Natural killer cell (primary cell): ENCODE results near the gene LSM8. TPM values are rescaled to one million over a fixed set of nuclear protein-coding genes. Genes with fewer than 3 reads are reported as not detected.

Experiments used
- ATAC-seq, 3 donors: fragments of 150-1000 bp in 2 of 3; fragments of 200-7000 bp in 1 of 3; cut with Tn5 transposase; 1 replicate in 1 of 3; 2 replicates in 2 of 3; pipeline ENCODE4 v1.10.0; 2021; ENCODE audit warnings: mild to moderate bottlenecking in 2 of 3, moderate library complexity in 2 of 3
- DNase-seq, 2 donors: peaks; one replicate each; pipeline versions ENCODE4 v3.0.0 to v3.0.0-alpha.2; 2013 to 2021; ENCODE audit warnings: mixed read lengths in 1 of 2
- H3K27ac ChIP-seq: one replicate; pipeline ENCODE4 v1.5.1; 2013; ENCODE audit warnings: mild to moderate bottlenecking, low read length
- H3K27me3 ChIP-seq: one replicate; pipeline ENCODE4 v1.6.1; 2013; ENCODE audit warnings: low read length; ENCODE audit not compliant: control insufficient read depth, insufficient read depth
- H3K36me3 ChIP-seq: one replicate; pipeline ENCODE4 v1.6.1; 2013; ENCODE audit warnings: low read length; ENCODE audit not compliant: control insufficient read depth, insufficient read depth
- H3K4me1 ChIP-seq: one replicate; pipeline ENCODE4 v1.6.1; 2013; ENCODE audit warnings: low read length; ENCODE audit not compliant: control insufficient read depth, insufficient read depth
- H3K4me3 ChIP-seq: one replicate; pipeline ENCODE4 v1.5.1; 2013; ENCODE audit warnings: low read length
- H3K9me3 ChIP-seq: one replicate; pipeline ENCODE4 v1.6.1; 2013; ENCODE audit warnings: low read length; ENCODE audit not compliant: control insufficient read depth, insufficient read depth
- H3K27ac Mint-ChIP-seq, 2 donors: one replicate each; pipeline ENCODE4 v1.8.0; 2022; ENCODE audit warnings: mild to moderate bottlenecking in 2 of 2, mixed read lengths in 2 of 2, moderate library complexity in 1 of 2
- H3K27me3 Mint-ChIP-seq, 2 donors: one replicate each; pipeline ENCODE4 v1.8.0; 2022; ENCODE audit warnings: low read depth in 2 of 2, mixed read lengths in 2 of 2
- H3K36me3 Mint-ChIP-seq: one replicate; pipeline ENCODE4 v1.8.0; 2022; ENCODE audit warnings: mixed read lengths
- H3K4me1 Mint-ChIP-seq, 2 donors: one replicate each; pipeline ENCODE4 v1.8.0; 2022; ENCODE audit warnings: mixed read lengths in 2 of 2
- H3K4me3 Mint-ChIP-seq: one replicate; pipeline ENCODE4 v1.8.0; 2022; ENCODE audit warnings: mild to moderate bottlenecking, moderate library complexity, mixed read lengths
- H3K9me3 Mint-ChIP-seq, 2 donors: one replicate each; pipeline ENCODE4 v1.8.0; 2022; ENCODE audit warnings: mixed read lengths in 2 of 2
- CTCF ChIP-seq: fragments of 200-600 bp; IDR thresholded peaks from one replicate; pipeline ENCODE4 v1.8.0; 2022; ENCODE audit warnings: antibody characterized with exemption
- WGBS: methylation state at CpG from one replicate; pipeline ENCODE4 v1.1.7; 2013; ENCODE audit warnings: missing lambda C conversion rate; ENCODE audit not compliant: insufficient coverage; 5-methylcytosine and 5-hydroxymethylcytosine counted together
- intact Hi-C: fragments of 100-400 bp; cut with micrococcal nuclease; formaldehyde crosslinking; loops from one replicate; pipeline ENCODE4 v1.14.2; 2022
- total RNA-seq, 4 donors: library from RNA; stranded (reverse); fragments of 120-200 nt in 1 of 4; gene quantifications; one replicate each; pipeline versions ENCODE4 v1.2.3 to v1.2.4, GENCODE V29; 2013 to 2022

Gene LSM8
- total RNA-seq, 3 donors from 2014 or later (not counting 1 experiment from before 2014, with no cell fraction given) = 43.5 to 55.8 (median 44.7) TPM

- H3K9me3 ChIP-seq = no peaks in the 10 kb centered on the region
- H3K9me3 Mint-ChIP-seq = peaks cover 2 to 3% of the 10 kb centered on the region in 2 donors
- peak overlapping the region; percentile 78 for H3K4me3 ChIP-seq
- DNase-seq = peak in 1 of 2 donors; percentile 48
- under 1% methylated on average over 15 of the region's 15 CpGs for WGBS
- H3K27ac ChIP-seq = peak overlapping the region; percentile 96
- intact Hi-C loops = no loop called here
- peak overlapping the region; percentile 97 for H3K4me3 Mint-ChIP-seq
- H3K36me3 ChIP-seq = peaks cover 15% of the 10 kb centered on the region
- no peaks in the 10 kb centered on the region for H3K27me3 ChIP-seq
- H3K27me3 Mint-ChIP-seq = peaks cover 2 to 3% of the 10 kb centered on the region in 2 donors
- peak overlapping the region; percentile 97 to 98 for H3K27ac Mint-ChIP-seq
- peaks cover 13% of the 10 kb centered on the region for H3K36me3 Mint-ChIP-seq
- ATAC-seq = peak in 2 of 3 donors; percentile 6 to 14
- H3K4me1 Mint-ChIP-seq = peaks cover 45% of the 10 kb centered on the region in 2 donors
- H3K4me1 ChIP-seq = peaks cover 11% of the 10 kb centered on the region
- no peak for TF ChIP-seq CTCF
These were observed 557 bp upstream of the LSM8 start for GRCh38 chr7:118183428-118183785.

GRCh38 chr7:118184565-118184940 lies 589 bp downstream of the LSM8 start:
- TF ChIP-seq CTCF = no peak
- Histone ChIP-seq H3K4me1 (peaks cover 11% of the 10 kb centered on the region), H3K9me3 (no peaks in the 10 kb centered on the region), H3K27ac (peak overlapping the region; percentile 96), H3K27me3 (no peaks in the 10 kb centered on the region), H3K36me3 (peaks cover 24% of the 10 kb centered on the region), H3K4me3 (peak overlapping the region; percentile 78)
- Mint-ChIP-seq H3K4me1 (peaks cover 45% of the 10 kb centered on the region in 2 donors), H3K27me3 (peaks cover 0 to 3% of the 10 kb centered on the region in 2 donors), H3K36me3 (peaks cover 13% of the 10 kb centered on the region), H3K4me3 (peak overlapping the region; percentile 97), H3K27ac (peak overlapping the region; percentile 97 to 98), H3K9me3 (peaks cover 2 to 3% of the 10 kb centered on the region in 2 donors)
- intact Hi-C loops = loop anchor here (1.0 kb wide), 1 partner anchor 30 kb away; no protein-coding TSS in a partner anchor
- DNase-seq = no peak
- no peak for ATAC-seq
- WGBS = 12% methylated on average over 10 of the region's 10 CpGs

- Mint-ChIP-seq H3K27me3 (peaks cover 0 to 3% of the 10 kb centered on the region in 2 donors), H3K27ac (peak overlapping the region; percentile 67 to 97), H3K4me1 (peaks cover 45% of the 10 kb centered on the region in 2 donors), H3K4me3 (peak overlapping the region; percentile 97), H3K9me3 (peaks cover 2 to 3% of the 10 kb centered on the region in 2 donors), H3K36me3 (peaks cover 13% of the 10 kb centered on the region)
- Histone ChIP-seq H3K27ac (no peak overlapping the region), H3K27me3 (no peaks in the 10 kb centered on the region), H3K4me1 (peaks cover 11% of the 10 kb centered on the region), H3K4me3 (peak overlapping the region; percentile 78), H3K9me3 (no peaks in the 10 kb centered on the region), H3K36me3 (peaks cover 27% of the 10 kb centered on the region)
- TF ChIP-seq CTCF = no peak
- DNase-seq (no peak), ATAC-seq (no peak)
- 94% methylated on average over 3 of the region's 6 CpGs for WGBS
- intact Hi-C loops = loop anchor here (5.0 kb wide), 1 partner anchor 1968 kb away; no protein-coding TSS in a partner anchor
These were observed 1.3 kb downstream of the LSM8 start for GRCh38 chr7:118185163-118185860.
